ENCODE data around the gene FAM228B.
"Not testable (repeated sequence)": the region's sequence is repeated elsewhere in the genome, so short reads cannot be mapped to it uniquely, and the experiment has no call there.

Gene FAM228B

DNA sequence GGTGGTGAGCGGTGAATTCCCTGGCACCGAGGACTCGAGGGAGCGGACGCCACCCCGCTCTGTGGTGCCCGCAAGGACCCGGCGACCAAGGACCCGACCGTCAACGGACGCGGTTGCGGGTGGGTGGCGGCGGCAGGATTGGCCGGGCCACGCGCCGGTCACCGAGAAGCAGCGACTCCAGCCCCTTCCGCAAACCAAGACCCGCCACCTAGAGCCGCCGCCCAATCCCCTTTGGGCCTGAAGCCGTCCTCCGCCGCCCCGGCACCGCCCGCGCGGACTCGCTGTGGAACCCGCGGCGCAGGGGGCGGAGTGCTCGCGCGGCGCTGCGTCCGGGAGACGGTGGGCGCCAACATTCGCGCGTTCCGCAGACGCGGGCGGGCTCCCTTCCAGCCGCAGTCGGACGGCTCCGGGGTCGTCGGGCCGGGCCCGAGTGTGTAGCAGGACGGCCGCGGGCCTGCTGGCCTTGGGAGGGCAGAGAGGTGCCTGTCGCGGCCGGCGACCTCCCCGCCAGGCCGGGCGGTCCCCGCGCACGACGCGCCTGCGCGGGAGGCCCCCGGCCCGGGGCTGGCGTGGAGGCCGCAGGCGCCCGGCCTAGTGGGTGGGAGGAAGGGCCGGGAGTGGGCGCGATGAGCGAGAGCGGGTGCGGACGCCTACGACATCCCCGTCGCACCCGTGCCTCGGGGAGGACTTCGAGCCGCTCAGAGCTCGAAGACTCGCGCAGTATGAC, at the start of gene FAM228B, which contains the start of gene PFN4:
TSS of gene FAM228B (plus strand) at position 275 of the 727 bp plus-strand sequence. CDS start 893 bp downstream, outside the sequence.
TSS of gene PFN4 (minus strand) at position 140 of the 727 bp plus-strand sequence. CDS start 799 bp downstream, outside the sequence.
- DNase-seq: peak; percentile 12 to 34 (median 21)

DNA sequence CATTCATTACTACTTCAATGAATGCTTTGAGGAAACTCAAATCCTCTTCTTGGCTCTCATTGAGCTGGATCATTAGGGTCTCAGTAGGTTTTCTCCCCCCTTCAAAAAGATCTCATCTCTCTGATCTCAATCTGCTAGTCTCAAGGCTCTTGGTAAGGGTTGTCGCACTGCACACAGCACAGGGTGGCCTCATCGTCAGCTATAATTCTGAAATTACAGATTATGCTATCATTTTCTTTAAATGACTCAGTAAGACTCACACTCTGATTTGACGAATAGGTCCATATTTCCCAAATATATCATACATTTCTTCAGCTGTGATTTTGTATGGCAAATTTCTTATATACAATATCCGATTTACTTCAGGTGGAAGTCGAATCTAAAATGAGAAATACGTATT, 49.5 kb upstream of the FAM228B start:
- no peak for DNase-seq

DNA sequence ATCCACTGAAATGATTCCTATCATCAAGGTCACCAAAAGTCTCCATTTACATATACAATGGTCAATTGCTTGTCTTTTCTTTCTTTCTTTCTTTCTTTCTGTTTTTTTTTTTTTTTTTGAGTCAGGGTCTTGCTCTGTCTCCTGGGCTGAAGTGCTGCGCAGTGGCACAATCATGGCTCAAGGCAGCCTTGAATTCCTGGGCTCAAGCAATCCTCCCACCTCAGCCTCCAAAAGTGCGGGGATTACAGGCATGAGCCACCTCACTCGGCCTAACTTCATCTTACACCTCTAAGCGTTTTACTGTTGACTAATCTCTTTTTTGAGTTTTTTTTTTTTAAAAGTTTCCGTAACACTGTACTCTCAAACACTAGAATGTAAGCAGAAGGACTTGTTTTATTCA, 48.0 kb upstream of the FAM228B start:
- no peak for DNase-seq

DNA sequence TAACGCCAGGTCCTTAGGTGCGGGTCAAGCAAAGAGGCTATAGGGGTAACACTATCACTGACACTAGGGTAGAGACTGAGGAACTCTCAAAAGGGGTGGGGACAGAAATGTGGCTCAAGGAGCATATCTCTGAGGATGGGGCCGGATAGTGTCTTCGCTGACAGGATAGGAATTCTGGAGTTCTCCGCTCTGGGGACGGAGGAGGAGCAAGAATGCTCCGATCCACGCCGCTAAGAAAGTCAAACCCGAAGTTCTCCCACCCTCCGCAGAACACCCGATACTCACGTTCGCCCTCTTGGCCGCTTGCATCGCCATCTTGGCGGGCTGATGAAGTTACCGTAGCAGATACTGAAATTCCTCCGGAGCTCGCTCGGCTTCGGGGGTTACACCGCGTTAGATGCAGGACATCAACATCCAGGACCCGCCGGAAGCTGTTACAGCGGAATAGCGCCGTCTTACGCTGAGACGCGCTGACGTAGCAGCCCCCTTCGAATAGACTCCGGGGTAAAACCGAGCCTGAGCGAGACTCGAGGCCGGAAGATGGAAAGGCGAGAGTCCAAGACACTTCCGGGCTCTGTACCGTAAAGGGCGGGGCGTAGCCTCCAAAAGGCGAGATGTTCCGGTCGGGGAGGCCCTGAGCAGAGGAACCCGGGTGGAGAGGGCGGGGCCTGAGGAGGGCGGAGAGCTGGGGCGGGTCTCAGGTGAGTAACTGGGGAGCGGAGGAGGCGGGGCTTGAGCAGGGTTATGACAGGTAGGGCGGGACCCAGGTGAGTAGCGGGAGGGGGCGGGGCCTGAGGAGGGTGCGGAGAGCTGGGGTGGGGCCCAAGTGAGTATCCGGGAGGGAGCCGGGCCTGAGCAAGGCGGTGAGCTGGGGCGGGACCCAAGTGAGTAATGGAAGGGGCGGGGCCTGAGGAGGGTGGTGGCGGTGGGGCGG, 47.1 kb upstream of the FAM228B start, which contains the start of gene SF3B6:
TSS of gene SF3B6 (minus strand) at position 412 of the 934 bp plus-strand sequence. CDS start at position 315, 97 bp downstream.
- peak; percentile 97 to 99 (median 98) for DNase-seq

DNA sequence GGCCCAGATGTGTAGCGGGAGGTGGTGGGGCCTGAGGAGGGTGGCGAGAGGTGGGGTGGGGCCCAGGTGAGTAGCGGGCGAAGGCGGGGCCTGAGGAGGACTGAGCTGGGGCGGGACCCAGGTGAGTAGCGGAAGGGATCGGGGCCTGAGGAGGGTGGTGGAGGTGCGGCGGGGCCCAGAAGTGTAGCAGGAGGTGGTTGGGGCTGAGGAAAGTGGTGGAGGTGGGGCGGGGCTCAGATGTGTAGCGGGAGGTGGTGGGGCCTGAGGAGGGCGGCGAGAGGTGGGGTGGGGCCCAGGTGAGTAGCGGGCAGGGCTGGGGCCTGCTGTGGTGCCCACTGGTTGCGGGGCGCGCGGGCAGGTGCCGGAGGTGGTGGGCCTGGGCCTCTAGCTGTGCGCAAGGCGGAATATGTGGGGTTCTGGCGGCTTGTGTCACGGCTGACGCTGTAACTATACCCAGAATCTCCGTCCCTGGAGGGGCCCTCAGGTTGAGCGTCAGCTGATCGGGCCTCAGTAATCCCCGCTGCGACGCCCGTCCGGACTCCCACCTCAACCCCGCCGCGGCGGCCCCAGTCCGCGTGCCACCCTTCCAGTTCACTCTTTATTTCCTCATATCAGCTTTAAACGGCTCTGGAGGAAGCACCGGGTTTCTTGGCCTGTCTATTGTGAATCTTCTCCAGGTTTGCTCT, 46.3 kb upstream of the FAM228B start:
- DNase-seq: peak in 1 of 4 experiments; percentile 12

DNA sequence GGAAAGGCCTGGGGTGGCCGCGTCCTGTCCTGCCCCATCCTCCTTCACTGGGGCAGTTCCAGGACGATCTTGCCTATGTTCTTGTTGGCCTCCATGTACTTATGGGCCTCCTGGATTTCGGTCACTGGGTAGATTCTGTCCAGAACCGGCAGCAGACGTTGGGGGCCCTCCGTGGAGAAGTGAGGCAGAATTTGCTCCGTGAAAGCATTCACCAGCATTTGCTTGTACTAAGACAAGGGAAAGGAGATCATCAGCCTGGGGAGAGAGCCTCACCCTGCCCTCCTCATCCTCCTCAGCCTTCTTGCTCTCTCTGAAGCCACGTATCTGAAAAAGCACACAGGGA, 45.8 kb upstream of the FAM228B start:
- DNase-seq: no peak

DNA sequence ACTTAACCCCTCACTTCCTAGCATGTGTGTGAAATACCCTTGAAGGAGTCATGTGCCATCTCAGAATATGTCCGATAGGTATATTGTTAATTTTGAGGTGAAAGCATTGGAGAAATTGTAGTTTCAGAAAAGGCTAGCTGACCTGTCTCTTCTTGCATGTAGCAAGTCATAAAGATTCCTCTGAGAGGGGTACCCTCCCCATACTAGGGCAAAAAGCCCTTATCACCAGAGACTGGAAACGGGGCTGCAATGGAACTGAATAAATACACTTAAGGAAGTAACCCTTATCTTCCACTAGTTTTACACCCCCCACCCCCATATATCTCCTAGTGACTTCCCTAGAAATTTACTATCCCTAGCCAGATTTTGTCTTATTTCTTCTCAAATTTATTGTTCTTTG, 45.4 kb upstream of the FAM228B start:
- DNase-seq: no peak

DNA sequence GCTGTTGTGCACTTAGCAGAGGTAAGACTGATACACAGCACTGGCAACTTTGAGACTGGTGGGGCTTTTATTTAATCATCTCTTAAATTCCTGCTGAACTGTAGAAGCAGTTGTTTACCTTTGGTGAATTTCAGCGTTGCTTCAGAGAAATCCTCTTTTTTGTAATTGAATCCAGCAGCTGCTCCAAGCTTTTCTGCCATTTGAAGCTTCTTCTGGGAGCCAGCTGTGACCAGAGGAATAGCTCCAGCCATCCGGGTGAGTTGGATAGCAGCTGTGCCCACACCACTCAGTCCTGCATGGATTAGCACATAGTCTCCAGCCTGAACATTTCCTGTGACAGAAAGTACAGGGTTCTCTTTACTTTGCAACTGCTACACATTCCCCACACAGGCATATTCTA, 42.6 kb upstream of the FAM228B start:
- no peak for DNase-seq

DNA sequence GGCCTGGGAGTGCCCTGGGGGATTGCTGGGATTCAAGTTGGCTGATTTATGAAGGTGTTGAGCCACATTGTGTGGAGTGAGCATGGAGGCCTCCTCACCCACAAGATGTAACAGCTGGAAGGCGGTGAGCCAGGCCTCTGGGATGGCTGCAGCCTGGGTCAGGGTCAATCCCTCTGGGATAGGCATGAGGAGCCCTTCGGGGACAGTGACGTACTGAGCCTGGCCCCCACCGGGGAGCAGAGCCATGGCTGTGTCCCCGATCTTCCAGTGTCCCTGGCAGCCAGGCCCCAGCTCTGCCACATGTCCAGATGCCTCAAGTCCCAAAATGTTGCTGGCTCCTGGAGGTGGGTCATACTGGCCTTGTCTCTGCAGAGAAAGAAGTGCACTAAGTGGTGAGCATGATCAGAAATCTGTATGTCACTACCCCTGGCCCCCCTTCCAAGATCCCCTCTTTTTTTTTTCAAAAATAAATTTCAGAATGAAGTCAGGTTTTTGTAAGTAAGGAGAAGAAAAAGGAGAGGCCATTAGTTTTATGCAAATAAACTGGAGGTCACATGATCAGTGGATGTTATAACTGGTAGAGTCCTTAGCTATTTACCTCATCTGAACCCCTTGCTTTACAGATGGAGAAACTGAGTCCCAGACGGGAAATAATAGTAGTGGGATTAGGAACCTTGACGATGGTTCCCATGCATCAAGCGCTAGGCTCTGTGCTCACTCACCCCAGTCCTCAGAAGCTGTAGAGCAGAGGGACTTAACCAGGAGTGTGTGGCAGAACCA, 40.3 kb upstream of the FAM228B start:
- no peak for DNase-seq

DNA sequence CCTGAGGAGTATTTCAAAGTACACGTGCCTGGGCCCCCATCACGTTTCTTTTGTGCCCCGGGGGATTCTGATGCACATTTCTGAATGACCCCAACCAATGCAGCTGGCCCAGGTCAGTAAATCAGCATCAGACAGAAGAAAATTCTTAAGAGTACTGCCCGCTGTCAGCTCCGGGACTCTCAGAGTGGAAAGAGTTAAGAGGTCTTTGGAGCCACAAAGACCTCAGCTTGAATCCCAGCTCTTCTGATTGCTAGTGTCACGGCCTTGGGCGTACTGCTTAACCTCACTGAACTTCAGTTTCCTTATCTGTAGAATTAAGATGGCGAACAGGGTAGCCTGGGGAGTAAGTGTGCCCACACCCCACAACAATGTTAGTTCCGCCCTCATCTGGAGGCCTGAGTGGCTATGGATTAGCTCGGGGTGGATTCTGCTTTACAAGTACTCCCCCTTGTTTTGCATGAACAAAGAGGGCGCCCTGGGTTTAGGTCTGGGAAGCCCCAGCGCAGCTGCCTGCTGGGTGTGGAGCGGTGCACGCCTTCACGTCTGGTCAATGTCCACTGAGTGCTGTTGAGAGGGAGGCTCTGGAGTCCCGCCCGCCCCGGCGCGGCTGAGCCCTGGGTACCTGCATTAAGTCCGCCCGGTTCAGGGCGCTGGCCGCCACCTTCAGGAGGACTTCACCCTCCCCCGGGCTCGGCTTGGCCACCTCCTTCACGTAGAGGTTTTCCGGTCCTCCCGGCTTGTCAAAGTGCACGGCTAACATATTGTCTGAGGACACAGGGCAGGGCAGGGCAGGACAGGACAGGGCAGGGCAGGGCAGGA, 39.5 kb upstream of the FAM228B start:
- DNase-seq: no peak

DNA sequence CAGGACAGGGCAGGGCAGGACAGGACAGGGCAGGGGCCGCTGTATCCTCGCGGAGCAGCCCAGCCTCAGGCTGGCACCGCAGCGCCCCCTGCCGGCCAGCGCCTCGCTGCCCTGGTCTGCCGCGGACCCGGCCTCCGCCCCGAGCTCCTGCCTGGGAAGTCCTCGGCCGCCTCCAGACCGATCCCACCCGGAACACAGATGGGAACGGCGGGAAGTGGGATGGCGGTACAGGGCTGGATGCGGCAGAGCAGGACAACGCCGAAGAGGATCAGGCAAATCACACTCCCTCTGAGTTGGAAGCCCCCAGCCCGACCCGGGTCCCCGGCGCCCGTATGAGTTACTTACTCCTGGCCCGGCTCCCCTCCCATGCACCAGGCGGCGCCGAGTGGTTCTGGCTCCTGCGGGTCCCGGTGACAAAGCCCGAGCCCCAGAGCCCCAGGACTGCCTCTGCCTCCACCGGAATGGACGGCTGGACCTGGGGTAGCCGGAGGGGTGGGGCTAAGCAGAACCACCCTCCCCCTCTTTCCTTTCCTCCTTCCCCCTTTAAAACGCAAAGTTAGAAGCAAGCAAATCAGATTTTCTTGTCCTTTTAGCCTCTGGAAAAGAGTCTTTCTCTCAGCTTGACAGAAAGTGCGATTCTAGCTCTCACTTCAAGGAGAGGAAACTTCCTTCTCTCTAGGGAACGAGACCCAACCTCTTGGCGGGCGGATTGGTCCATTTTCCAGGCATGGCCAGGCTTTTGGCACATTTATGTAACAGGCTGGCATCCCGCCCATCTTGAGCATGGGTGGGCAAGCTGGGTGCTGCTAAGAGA, 38.7 kb upstream of the FAM228B start, which contains the start of gene TP53I3:
TSS of gene TP53I3 (minus strand) at position 449 of the 814 bp plus-strand sequence. CDS start 508 bp downstream, outside the sequence.
- DNase-seq: peak; percentile 63 to 76 (median 71)

DNA sequence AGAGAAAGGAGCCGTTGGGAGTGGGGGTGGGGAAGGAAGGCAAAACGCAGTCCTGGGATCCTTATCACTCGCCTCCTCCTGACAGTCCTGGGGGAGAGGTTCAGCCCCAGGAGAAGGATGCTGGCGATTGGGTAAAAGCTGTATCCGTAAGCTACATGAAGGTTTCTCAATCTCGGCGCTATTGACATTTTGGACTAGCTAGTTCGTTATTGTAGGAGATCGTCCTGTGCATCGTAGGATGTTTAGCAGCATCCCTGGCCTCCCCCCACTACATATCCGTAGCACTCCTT, 38.1 kb upstream of the FAM228B start:
- no peak for DNase-seq

DNA sequence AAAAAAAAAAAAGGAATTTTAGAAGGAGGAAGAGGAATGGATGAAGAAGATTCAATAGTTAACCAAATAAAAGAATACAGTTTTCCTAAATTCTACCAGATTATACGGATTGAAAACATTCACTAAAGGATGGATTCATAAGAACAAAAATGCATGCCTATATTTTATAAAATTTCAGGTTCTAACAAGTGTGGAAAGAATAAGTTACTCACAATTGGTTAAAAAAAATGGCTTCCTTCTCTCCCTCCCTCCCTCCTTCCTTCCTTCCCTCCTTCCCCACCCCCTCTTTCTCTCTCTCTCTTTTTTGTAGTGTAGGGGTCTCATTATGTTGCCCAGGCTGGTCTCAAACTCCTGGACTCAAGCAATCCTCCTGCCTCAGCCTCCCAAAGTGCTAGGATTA, 37.0 kb upstream of the FAM228B start:
- no peak for DNase-seq

DNA sequence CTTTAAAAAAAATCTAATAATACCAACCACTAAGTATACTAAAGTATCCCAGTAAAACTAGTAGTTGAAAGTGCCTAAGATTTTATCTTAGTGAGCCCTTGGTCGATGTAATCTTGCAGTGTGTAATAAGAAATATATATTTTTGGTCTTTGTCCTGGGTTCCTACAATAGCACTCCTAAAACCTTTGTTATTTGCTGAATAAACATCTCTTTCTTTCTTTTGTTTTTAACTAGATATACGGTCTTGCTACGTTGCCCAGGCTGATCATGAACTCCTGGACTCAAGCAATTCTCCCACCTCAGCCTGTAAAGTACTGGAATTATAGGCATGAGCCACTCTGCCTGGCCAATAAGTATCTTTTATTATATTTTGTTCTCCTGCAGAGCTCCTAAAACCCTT, 36.2 kb upstream of the FAM228B start:
- no peak for DNase-seq

DNA sequence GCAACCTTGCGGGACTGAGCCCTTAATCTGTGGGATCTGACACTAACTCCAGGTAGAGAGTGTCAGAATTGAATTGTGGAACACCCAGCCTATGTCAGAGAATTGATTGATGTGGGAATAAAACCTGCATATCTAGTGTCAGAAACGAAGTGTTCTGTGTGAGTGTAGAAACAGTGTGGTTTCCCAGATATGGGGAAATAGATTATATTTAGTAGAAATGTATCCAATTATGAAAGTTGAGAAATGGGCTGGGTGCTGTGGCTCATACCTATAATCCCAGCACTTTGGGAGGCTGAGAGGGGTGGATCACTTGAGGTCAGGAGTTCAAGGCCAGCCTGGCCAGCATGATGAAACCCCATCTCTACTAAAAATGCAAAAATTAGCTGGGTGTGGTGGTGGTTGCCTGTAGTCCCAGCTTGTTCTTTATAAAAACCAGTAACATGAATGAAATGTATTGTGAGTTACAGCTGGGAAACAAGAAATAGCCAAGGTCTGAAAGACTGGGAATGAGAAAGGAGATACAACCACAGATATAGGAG, 34.4 kb upstream of the FAM228B start:
- DNase-seq: no peak

DNA sequence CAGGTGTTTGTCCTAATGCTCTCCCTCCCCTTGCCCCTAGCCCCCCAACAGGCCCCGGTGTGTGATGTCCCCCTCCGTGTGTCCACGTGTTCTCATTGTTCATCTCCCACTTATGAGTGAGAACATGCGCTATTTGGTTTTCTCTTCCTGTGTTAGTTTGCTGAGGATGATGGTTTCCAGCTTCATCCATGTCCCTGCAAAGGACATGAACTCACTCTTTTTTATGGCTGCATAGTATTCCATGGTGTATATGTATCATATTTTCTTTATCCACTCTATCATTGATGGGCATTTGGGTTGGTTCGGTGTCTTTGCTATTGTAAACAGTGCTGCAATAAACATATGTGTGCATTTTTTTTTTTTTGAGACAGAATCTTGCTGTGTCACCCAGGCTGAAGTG, 30.0 kb upstream of the FAM228B start:
- not testable (repeated sequence) for DNase-seq

DNA sequence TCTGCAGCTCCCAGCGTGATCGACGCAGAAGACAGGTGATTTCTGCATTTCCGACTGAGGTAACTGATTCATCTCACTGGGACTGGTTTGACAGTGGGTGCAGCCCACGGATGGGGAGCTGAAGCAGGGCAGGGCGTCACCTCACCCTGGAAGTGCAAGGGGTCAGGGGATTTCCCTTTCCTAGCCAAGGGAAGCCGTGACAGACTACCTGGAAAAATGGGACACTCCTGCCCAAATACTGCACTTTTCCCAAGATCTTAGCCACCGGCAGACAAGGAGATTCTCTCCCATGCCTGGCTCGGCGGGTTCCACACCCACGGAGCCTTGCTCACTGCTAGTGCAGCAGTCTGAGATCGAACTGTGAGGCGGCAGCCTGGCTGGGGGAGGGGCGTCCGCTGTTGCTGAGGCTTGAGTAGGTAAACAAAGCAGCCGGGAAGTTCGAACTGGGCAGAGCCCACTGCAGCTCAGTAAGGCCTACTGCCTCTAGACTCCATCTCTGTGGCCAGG, 28.0 kb upstream of the FAM228B start:
- DNase-seq: not testable (repeated sequence)

DNA sequence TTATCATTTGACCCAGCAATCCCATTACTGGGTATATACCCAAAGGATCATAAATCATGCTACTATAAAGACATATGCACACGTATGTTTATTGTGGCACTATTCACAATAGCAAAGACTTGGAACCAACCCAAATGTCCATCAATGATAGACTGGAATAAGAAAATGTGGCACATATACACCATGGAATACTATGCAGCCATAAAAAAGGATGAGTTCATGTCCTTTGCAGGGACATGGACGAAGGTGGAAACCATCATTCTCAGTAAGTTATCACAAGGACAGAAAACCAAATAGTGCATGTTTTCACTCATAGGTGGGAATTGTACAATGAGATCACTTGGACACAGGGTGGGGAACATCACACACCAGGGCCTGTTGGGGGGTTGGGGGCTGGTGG, 22.5 kb upstream of the FAM228B start:
- not testable (repeated sequence) for DNase-seq

DNA sequence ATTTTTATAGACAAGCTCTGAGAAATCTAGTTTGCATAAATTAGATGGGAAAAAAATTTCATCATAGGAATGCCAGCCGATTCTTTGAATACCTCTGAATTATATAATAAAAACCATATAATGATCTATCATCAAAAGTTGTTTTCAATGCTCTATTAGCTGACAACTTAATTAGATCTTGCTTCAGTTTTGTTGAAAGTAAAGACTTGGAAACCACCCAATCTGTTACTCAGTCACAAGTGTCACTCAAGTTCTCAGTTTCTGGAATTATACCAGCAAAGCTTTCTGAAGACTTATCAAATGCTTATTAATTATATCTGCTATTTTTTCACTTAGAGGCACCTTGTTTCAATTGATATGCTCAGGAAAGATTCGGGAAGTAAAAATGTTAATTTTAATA, 21.3 kb upstream of the FAM228B start:
- DNase-seq: no peak

DNA sequence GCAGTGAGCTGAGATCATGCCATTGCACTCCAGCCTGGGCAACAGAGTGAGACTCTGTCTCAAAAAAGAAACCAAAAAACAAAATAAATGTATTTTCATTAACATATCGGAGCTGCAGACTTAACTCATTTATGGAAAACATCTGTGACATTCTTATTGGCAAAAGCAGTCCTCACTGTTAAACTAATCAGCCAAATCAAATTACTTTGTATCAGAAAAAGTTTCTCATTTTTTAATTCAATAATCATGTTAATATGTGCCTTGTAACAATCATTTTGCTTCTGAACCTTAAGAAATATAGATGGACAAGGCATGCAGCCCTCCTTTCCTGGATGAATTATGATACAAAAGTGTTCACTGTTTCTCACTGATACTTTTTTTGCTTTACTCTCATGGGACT, 20.6 kb upstream of the FAM228B start:
- no peak for DNase-seq
